Stimulated activated naive CD8-positive, alpha-beta T cell treated with anti-CD3 and anti-CD28 coated beads, Interleukin-15, amount 100 ng/mL, for 72 hours (primary cell): ENCODE measurements around the gene SDHB.

Experiments
- ATAC-seq: fragments of 150-1000 bp; cut with Tn5 transposase; 2 replicates; pipeline ENCODE4 v1.10.0; 2021; ENCODE audit warnings: mild to moderate bottlenecking, moderate library complexity
- DNase-seq, 2 donors: peaks; one replicate each; pipeline ENCODE4 v3.0.0; 2021 to 2022
- H3K27ac Mint-ChIP-seq, 2 donors: one replicate each; pipeline ENCODE4 v1.8.0; 2022; ENCODE audit warnings: mild to moderate bottlenecking in 2 of 2, mixed read lengths in 2 of 2, moderate library complexity in 2 of 2
- H3K27me3 Mint-ChIP-seq: one replicate; pipeline ENCODE4 v1.8.0; 2022; ENCODE audit warnings: mixed read lengths
- H3K4me1 Mint-ChIP-seq: one replicate; pipeline ENCODE4 v1.8.0; 2022; ENCODE audit warnings: mild to moderate bottlenecking, mixed read lengths
- H3K4me3 Mint-ChIP-seq, 2 donors: one replicate each; pipeline ENCODE4 v1.8.0; 2022; ENCODE audit warnings: mild to moderate bottlenecking in 2 of 2, mixed read lengths in 2 of 2, moderate library complexity in 1 of 2
- H3K9me3 Mint-ChIP-seq, 2 donors: one replicate each; pipeline ENCODE4 v1.8.0; 2022; ENCODE audit warnings: mixed read lengths in 2 of 2

The SDHB gene

DNA sequence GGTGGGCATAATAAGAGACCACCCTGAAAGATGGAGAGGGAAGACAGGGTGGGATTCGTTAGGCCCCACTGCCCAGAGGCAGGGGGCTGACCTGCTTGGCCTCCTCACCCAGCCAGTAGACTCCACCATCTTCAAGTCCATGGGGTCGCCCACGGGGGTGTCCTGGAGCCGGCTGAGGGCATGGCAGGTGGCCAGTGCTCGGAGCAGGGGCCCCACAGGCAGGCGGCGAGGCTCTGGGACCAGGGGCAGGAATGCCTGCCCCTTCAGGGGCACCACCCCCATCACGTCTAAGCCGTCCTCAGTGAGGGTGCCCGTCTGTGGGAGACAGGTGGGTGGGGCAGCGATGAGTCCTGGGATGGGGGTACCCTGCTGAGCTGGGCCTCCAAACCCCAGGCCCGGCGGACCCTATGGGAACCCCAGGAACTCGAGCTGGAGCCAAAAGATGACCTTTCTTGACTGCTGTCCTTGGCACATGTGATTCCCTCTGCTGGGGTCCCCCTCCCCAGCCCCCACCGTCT lies 60.3 kb downstream of the SDHB start:
- Mint-ChIP-seq H3K4me3 (no peak overlapping the region), H3K27me3 (no peaks in the 10 kb centered on the region)

GRCh38 chr1:16992675-16993074 lies 61.2 kb downstream of the SDHB start:
- no peaks in the 10 kb centered on the region for H3K4me1 Mint-ChIP-seq
- ATAC-seq: no peak
- H3K27me3 Mint-ChIP-seq: no peaks in the 10 kb centered on the region
- H3K9me3 Mint-ChIP-seq: no peaks in the 10 kb centered on the region
- H3K27ac Mint-ChIP-seq: no peak overlapping the region
- H3K4me3 Mint-ChIP-seq: no peak overlapping the region
- no peak for DNase-seq

More for the DNA sequence above, 60.3 kb downstream of the SDHB start:
- DNase-seq (no peak), ATAC-seq (no peak)
- H3K27ac Mint-ChIP-seq: no peak overlapping the region
- H3K4me1 Mint-ChIP-seq: no peaks in the 10 kb centered on the region
- H3K9me3 Mint-ChIP-seq: no peaks in the 10 kb centered on the region

DNA sequence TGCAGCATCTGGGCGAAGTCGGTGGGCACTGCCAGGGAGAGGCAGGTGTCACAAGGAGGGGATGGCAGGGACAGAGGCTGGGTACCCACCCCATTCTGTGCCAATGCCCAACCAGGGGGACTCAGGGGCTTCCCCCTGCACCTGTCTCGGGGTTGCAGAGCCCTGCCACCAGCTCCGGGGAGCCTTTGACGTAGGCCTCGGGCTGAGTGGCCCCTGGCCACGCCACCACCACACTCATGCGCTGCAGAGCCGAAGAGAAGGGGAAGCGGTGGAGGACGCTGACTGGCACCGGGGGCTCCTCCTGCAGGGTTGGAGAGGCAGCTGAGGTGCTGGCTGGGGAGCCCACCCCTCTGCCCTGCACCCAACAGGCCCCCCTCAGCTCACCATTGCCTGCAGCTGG lies 61.7 kb downstream of the SDHB start:
- H3K27me3 Mint-ChIP-seq: no peaks in the 10 kb centered on the region
- H3K27ac Mint-ChIP-seq: no peak overlapping the region
- H3K4me1 Mint-ChIP-seq: no peaks in the 10 kb centered on the region
- DNase-seq: no peak
- H3K9me3 Mint-ChIP-seq: no peaks in the 10 kb centered on the region
- no peak for ATAC-seq
- H3K4me3 Mint-ChIP-seq: no peak overlapping the region

DNA sequence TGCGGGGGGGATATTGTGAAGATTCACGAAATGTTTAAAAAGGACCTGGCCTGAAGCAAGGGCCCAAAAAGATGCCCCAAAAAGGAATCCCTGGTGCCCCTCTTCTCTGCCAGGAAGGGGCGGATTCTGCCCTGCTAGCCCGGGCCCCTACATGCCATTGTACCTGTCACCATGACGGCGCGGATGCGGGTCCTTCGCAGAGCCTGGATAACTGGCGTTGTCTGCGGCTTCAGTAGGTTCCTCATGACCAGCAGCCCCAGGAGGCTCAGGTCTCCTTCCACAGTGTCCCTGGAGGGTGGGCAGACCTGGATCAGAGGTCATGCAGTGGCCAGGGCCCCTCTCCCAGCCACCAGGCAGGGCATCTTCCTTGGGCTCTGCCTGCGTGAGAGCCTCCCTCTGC lies 62.3 kb downstream of the SDHB start:
- no peak for DNase-seq
- Mint-ChIP-seq H3K9me3 (no peaks in the 10 kb centered on the region), H3K4me1 (no peaks in the 10 kb centered on the region)

GRCh38 chr1:16989676-16990391 lies 64.0 kb downstream of the SDHB start:
- H3K27ac Mint-ChIP-seq: no peak overlapping the region
- DNase-seq: no peak
- no peak overlapping the region for H3K4me3 Mint-ChIP-seq
- no peaks in the 10 kb centered on the region for H3K4me1 Mint-ChIP-seq
- no peaks in the 10 kb centered on the region for H3K9me3 Mint-ChIP-seq
- ATAC-seq: no peak
- H3K27me3 Mint-ChIP-seq: no peaks in the 10 kb centered on the region

More for the DNA sequence above, 62.3 kb downstream of the SDHB start:
- Mint-ChIP-seq H3K27ac (no peak overlapping the region), H3K27me3 (no peaks in the 10 kb centered on the region), H3K4me3 (no peak overlapping the region)
- ATAC-seq: no peak

DNA sequence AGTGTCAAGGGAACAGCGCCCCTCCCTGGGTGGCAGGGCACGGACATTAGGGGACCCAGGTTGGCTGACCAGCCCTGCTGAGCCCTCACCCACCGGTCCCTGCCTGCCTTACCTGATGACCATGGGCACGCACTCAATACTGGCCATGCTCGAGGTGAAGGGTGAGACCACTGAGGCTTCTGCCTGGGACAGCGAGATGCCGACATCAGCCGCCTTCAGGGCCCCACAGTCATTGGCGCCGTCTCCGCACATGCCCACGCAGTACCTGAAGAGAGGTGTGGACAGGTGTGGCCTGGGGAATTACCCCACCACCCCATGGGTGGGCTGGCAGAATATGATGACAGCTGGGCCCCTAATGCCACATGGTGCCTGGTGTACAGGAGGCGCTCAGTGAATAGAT lies 65.6 kb downstream of the SDHB start:
- no peak overlapping the region for H3K27ac Mint-ChIP-seq
- H3K27me3 Mint-ChIP-seq: peaks cover 9% of the 10 kb centered on the region
- H3K4me1 Mint-ChIP-seq: no peaks in the 10 kb centered on the region
- ATAC-seq (no peak), DNase-seq (no peak)
- no peaks in the 10 kb centered on the region for H3K9me3 Mint-ChIP-seq
- no peak overlapping the region for H3K4me3 Mint-ChIP-seq

DNA sequence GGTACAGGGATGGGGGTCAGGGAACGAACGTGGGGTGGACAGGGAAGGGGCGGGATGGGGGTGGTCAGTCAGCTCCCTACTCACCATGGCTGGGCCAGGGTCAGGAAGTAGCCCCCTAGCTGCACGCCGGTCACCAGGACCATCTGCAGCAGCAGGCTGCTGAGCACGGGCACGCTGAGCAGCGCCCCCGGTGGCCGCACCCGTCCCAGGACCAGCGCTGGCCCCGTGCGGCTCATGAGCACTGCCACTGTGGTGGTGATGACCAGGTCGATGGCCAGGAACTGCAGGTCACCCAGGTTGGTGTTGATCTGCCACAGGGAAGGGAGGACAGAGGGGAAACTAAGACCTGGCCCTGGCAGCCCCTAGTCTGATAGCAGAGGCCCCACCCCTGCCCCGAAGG lies 66.9 kb downstream of the SDHB start:
- Mint-ChIP-seq H3K27me3 (peaks cover 22% of the 10 kb centered on the region), H3K27ac (no peak overlapping the region), H3K4me1 (no peaks in the 10 kb centered on the region), H3K4me3 (no peak overlapping the region), H3K9me3 (no peaks in the 10 kb centered on the region)
- peak; percentile 18 for ATAC-seq
- no peak for DNase-seq

DNA sequence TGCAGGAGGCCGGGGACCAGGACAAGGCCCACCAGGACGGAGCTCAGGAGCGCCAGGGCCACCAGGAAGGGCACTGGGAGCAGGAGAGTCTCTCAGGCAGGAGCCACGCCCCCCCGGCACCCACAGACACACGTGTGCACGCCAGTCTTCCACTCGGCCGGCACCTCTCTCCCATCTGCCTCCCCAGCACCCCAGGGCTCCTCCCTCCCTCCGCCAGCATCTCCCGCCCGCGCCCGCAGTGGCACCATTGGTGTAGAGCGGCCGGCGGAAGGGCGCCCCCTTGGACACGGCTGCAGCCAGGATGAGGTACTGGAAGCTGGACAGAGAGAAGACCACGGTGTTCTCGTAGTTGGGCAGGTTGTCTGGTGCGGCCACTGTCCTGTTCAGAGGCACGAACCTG lies 67.3 kb downstream of the SDHB start:
- H3K27ac Mint-ChIP-seq: no peak overlapping the region
- H3K4me1 Mint-ChIP-seq: no peaks in the 10 kb centered on the region
- H3K9me3 Mint-ChIP-seq: no peaks in the 10 kb centered on the region
- peak; percentile 10 for ATAC-seq
- no peak for DNase-seq
- no peak overlapping the region for H3K4me3 Mint-ChIP-seq
- H3K27me3 Mint-ChIP-seq: peaks cover 26% of the 10 kb centered on the region

- H3K27me3 Mint-ChIP-seq: peaks cover 30% of the 10 kb centered on the region
- DNase-seq (no peak), ATAC-seq (no peak)
- peaks cover 4% of the 10 kb centered on the region for H3K4me1 Mint-ChIP-seq
- H3K9me3 Mint-ChIP-seq: no peaks in the 10 kb centered on the region
- no peak overlapping the region for H3K27ac Mint-ChIP-seq
- no peak overlapping the region for H3K4me3 Mint-ChIP-seq
These were observed 67.7 kb downstream of the SDHB start for GRCh38 chr1:16986113-16986512.

DNA sequence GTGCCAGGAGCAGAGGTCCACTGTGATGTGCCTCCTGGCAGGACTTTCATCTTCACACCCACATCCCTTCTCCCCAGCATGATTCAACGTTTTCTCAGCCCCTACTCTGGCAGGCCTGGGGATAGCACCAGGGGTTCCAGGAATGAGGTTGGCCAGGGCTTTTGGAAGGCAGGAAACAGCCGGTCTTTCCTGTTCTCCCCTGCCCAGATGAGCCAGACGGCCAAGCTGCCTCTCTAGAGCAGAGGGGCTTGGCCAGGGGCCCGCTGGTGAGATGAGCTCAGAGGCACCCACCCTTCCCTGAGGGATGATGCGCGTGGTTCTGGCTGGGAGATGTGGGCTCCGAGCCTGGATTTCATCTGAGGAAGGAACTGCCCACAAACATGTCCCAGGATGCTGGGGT lies 69.1 kb downstream of the SDHB start:
- H3K27me3 Mint-ChIP-seq: peaks cover 44% of the 10 kb centered on the region
- H3K4me1 Mint-ChIP-seq: peaks cover 12% of the 10 kb centered on the region
- no peak for DNase-seq
- no peaks in the 10 kb centered on the region for H3K9me3 Mint-ChIP-seq
- no peak for ATAC-seq
- H3K27ac Mint-ChIP-seq: no peak overlapping the region
- H3K4me3 Mint-ChIP-seq: no peak overlapping the region

DNA sequence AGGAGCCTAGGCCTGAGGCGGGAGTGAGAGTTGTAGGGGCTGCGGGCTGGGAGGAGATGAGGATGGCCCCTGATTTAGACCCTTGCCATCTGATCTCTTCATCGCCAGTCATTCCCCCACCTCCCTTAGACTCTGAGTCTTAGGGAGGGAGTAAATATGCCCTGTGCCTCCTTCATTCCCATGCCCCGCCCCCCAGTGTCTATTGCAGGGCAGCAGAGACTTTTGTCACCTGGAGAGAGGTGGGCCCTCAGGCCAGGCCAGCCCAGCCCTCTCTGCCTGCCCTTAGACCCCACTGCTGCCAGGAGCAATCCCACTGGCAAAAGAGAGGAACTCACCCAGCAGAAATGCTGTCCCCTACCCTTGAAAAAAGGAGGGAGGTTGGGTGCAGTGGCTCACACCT lies 70.2 kb downstream of the SDHB start:
- DNase-seq: no peak
- Mint-ChIP-seq H3K9me3 (no peaks in the 10 kb centered on the region), H3K27ac (peak overlapping the region in 1 of 2 donors; percentile 55), H3K27me3 (peaks cover 53% of the 10 kb centered on the region), H3K4me3 (no peak overlapping the region), H3K4me1 (peaks cover 12% of the 10 kb centered on the region)
- no peak for ATAC-seq

- peaks cover 53% of the 10 kb centered on the region for H3K27me3 Mint-ChIP-seq
- no peak for DNase-seq
- no peak overlapping the region for H3K4me3 Mint-ChIP-seq
- peaks cover 12% of the 10 kb centered on the region for H3K4me1 Mint-ChIP-seq
- H3K9me3 Mint-ChIP-seq: no peaks in the 10 kb centered on the region
- no peak for ATAC-seq
- H3K27ac Mint-ChIP-seq: no peak overlapping the region
These were observed 70.9 kb downstream of the SDHB start for GRCh38 chr1:16982902-16983301.

DNA sequence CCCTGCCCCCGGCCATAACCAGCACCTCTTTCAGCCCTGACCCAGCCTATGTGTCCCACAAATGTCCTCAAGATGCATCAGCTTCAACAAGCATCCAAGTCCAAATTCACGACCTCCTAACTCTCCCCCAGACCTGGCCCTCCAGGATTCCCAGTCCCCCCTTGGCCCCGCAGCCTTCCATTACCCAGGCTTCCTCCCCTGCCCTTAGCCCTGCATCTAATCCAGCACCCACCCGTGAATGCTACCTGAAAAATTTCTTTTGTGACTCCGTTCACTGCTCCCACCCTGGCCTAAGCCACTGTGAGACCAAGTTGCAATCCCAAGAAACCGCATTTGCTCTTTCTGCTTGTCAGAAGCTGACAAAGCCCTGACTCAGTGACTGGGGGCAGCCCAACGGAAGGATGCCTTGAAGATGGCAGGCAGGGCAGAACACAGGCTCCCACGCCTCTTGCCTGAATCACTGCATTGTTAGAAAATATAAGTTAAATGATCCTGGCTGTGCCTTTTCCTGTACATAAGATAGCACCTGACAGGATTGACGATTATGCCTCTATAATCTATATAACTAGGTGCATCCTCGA lies 72.5 kb downstream of the SDHB start:
- no peaks in the 10 kb centered on the region for H3K9me3 Mint-ChIP-seq
- peaks cover 53% of the 10 kb centered on the region for H3K27me3 Mint-ChIP-seq
- peaks cover 12% of the 10 kb centered on the region for H3K4me1 Mint-ChIP-seq
- ATAC-seq (no peak), DNase-seq (no peak)
- peak overlapping the region; percentile 69 to 79 for H3K4me3 Mint-ChIP-seq
- H3K27ac Mint-ChIP-seq: peak overlapping the region in 1 of 2 donors; percentile 55

DNA sequence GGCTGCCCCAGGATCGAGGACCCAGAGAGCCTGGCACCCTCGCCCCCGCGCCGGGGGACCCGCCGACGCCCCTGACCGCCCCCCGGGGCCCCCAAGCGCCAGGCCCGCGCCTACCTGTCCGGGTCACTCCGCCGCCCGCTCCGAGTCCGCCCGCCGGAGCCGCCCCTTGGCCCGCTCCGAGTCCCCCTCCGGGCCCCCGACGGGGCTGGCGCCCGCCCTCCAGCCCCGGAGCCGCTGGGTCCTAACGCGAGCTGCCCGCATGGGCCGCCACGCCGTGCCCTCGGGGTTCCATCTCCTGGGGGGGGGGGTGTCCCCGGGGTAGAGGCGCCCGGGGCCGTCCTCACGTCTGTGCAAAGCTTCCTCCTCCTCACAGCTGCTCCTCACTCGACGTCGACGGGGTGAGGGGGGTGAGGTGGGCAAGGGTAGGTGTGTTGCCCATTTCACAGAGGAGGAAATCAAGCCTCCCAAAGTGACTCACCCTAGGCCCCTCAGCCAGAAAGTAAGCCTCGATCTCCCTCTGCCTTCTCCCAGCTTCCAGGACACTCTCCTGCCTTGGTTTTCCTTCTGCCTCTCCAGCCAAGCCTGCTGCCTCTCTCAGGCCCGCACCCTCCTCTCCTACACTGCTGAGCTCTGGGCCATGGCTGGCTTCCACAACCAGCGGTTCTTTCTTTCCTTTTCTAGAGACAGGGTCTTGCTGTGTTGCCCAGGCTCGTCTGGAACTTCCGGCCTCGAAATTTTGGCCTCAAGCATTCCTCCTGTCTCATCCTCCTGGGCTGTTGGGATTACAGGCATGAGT lies 73.2 kb downstream of the SDHB start, which contains the start of gene MFAP2:
Gene MFAP2 (minus strand): TSS at position 148 of the 796 bp plus-strand sequence. CDS start 2,347 bp downstream, outside the sequence.
- Mint-ChIP-seq H3K4me1 (peaks cover 12% of the 10 kb centered on the region), H3K4me3 (peak within 1 kb of the TSS; percentile 69 to 79), H3K27ac (peak within 1 kb of the TSS; percentile 76 to 89), H3K27me3 (peaks cover 53% of the 10 kb centered on the region), H3K9me3 (no peaks in the 10 kb centered on the region)
- DNase-seq (peak in 1 of 2 donors; percentile 20), ATAC-seq (peak; percentile 56)

DNA sequence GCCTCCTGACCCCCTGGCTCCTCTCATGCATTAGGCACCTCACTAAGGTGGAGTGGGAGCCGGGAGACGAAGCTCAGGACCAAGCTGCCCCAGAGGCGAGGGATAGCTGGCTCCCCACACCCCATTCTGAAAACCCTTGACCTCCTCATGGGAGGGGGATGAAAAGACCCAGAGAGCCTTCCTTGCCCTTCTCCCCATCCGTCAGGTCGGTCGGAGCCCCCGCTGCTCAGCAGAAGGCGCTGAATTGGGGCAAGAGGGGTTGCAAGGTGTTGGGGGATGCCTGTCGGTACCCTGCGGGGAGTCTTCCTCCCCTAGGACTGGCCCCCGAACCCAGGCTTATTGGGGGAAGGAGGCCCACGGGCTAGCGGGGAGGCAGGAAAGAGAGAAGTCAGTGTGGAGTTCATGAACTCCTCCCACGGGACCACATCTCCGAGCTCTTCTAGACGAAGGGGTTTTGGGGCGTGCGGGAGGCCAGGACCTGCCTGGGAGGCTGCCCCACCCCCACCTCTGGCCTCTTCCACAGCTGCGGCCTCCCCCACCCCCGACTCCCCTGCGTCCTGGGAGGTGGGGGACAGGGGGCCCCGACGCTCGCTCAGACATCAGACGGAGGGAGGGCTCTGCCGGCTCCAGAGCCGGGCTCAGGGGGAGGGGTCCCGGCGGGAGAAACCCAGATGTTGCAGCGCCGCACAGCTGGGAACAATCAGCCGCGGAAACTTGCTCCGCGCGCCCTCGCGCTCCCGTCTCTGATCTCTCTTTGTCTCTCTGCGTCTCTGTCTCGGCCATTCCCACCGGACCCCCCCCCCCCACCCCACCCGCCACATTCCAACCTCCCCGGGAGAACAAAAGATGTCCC lies 74.1 kb downstream of the SDHB start:
- H3K4me3 Mint-ChIP-seq: peak overlapping the region; percentile 36 to 61

More for the DNA sequence above, 74.1 kb downstream of the SDHB start:
- Mint-ChIP-seq H3K27ac (no peak overlapping the region), H3K27me3 (peaks cover 53% of the 10 kb centered on the region), H3K4me1 (peaks cover 12% of the 10 kb centered on the region), H3K9me3 (no peaks in the 10 kb centered on the region)
- DNase-seq: no peak
- ATAC-seq: peak; percentile 12
